Right lobe of liver (tissue), 6 donors: ENCODE measurements around the gene PKLR. TPM values are rescaled to one million over a fixed set of nuclear protein-coding genes. Genes with fewer than 3 reads are reported as not detected.

Source experiments
- ATAC-seq, 4 donors: fragments of 200-7000 bp; cut with Tn5 transposase; one replicate each; pipeline ENCODE4 v1.9.1; 2020; ENCODE audit warnings: mild to moderate bottlenecking in 4 of 4, moderate library complexity in 4 of 4
- DNase-seq, 3 donors: peaks; one replicate each; pipeline ENCODE4 v3.0.0-alpha.2; 2020
- H3K27ac ChIP-seq, 3 donors: fragments of 200-600 bp; one replicate each; pipeline ENCODE4 v1.8.0; 2022
- H3K27me3 ChIP-seq, 2 donors: fragments of 200-600 bp; one replicate each; pipeline ENCODE4 v1.8.0; 2022
- H3K36me3 ChIP-seq, 4 donors: fragments of 200-600 bp; sonication (generic) in 1 of 4; one replicate each; pipeline versions ENCODE4 v1.5.1 to v1.8.0; 2017 to 2022; ENCODE audit warnings: control low read depth in 1 of 4
- H3K4me1 ChIP-seq, 4 donors: fragments of 200-600 bp; sonication (generic) in 1 of 4; one replicate each; pipeline versions ENCODE4 v1.5.1 to v1.8.0; 2017 to 2022; ENCODE audit warnings: control low read depth in 1 of 4
- H3K4me3 ChIP-seq, 3 donors: fragments of 200-600 bp; one replicate each; pipeline ENCODE4 v1.8.0; 2022
- H3K9me3 ChIP-seq, 4 donors: fragments of 200-600 bp; sonication (generic) in 1 of 4; one replicate each; pipeline versions ENCODE4 v1.5.1 to v1.8.0; 2017 to 2022; ENCODE audit warnings: control low read depth in 1 of 4
- CTCF ChIP-seq, 4 donors: fragments of 200-600 bp in 3 of 4; fragments of 450-650 bp in 1 of 4; IDR thresholded peaks; one replicate each; pipeline versions ENCODE4 v1.5.1 to v1.8.0; 2016 to 2022; ENCODE audit warnings: antibody characterized with exemption in 4 of 4, mild to moderate bottlenecking in 2 of 4
- POLR2A ChIP-seq: fragments of 450-650 bp; IDR thresholded peaks from one replicate; pipeline ENCODE4 v1.6.1; 2017; ENCODE audit warnings: antibody characterized with exemption, mild to moderate bottlenecking
- WGBS: methylation state at CpG from one replicate; pipeline ENCODE4 v1.1.6; 2018; ENCODE audit warnings: low coverage, low lambda C conversion rate; ENCODE audit not compliant: insufficient coverage; ENCODE audit errors: missing lambda C conversion rate; 5-methylcytosine and 5-hydroxymethylcytosine counted together
- intact Hi-C, 2 donors: fragments of 100-400 bp; cut with DNase I; formaldehyde crosslinking; loops; one replicate each; pipeline versions ENCODE4 v1.11.2 to v1.14.1; 2022
- total RNA-seq, 6 experiments: library from RNA; depleted of rRNA in 2 of 6; stranded (reverse); fragments of >200 nt in 2 of 6; fragmentation: NEBNext Ultra II Directional in 3 of 6; extraction: Animal tissue kit (Norgen Biotek cat#: 25700) in 3 of 6; gene quantifications; one replicate each; pipeline versions ENCODE4 v1.1.0 to v1.2.4, GENCODE V29; 2016 to 2023
- donor health status: DM: no; HTN: yes; CAD: no.
- donor health status: DM: no; HTN: no; CAD: no.
- donor health status: DM: no; HTN: no; CAD: no.
- donor health status: DM: no; HTN: yes; CAD: no.
- donor health status: DM: no; HTN: yes; CAD: no.

PKLR gene
- total RNA-seq, 6 experiments from 2014 or later, result 27.0 to 95.3 (median 36.1) TPM

GRCh38 chr1:155325603-155325893, 24.3 kb upstream of the PKLR start:
- ATAC-seq, result no peak
- Histone ChIP-seq H3K4me1 (peaks cover 0 to 14% (median 1%) of the 10 kb centered on the region in 4 donors), H3K36me3 (peaks cover 0 to 6% (median 2%) of the 10 kb centered on the region in 4 donors), H3K4me3 (no peak overlapping the region), H3K27ac (no peak overlapping the region), H3K9me3 (no peaks in the 10 kb centered on the region), H3K27me3 (no peaks in the 10 kb centered on the region)
- TF ChIP-seq POLR2A (no peak), CTCF (IDR thresholded peaks at IDR 0.05) (no peak)
- intact Hi-C loops, result loop anchor here in 1 of 2 donors (5.0 kb wide), 1 partner anchor 73 kb away; no protein-coding TSS in a partner anchor
- WGBS, result 100% methylated on average over 1 of the region's 6 CpGs
- no peak for DNase-seq

- Histone ChIP-seq H3K27me3 (no peaks in the 10 kb centered on the region), H3K9me3 (no peaks in the 10 kb centered on the region), H3K4me1 (peaks cover 0 to 14% (median 1%) of the 10 kb centered on the region in 4 donors), H3K36me3 (peaks cover 0 to under 1% (median 0%) of the 10 kb centered on the region in 4 donors), H3K27ac (peak overlapping the region; percentile 50 to 94 (median 84)), H3K4me3 (peak overlapping the region; percentile 73 to 93 (median 87))
- peak; percentile 23 to 34 (median 30) for TF ChIP-seq CTCF (IDR thresholded peaks at IDR 0.05)
- TF ChIP-seq POLR2A, result no peak
- DNase-seq, result peak in 2 of 3 donors; percentile 67 to 68
- ATAC-seq, result peak in 3 of 4 donors; percentile 0 to 2 (median 1)
- WGBS, result 9% methylated on average over 19 of the region's 59 CpGs
- intact Hi-C loops, result loop anchor here (5.0 kb wide), 2 partner anchors 48 to 73 kb away; partner anchors contain the start of gene HCN3 (in 2 of the 2)
These were observed 23.7 kb upstream of the PKLR start for GRCh38 chr1:155324717-155325602.

GRCh38 chr1:155324037-155324716, 22.9 kb upstream of the PKLR start:
- peak; percentile 98 to 99 (median 98) for DNase-seq
- no peaks in the 10 kb centered on the region for H3K9me3 ChIP-seq
- 1% methylated on average over 17 of the region's 44 CpGs for WGBS
- peaks cover 0 to 14% (median 1%) of the 10 kb centered on the region in 4 donors for H3K4me1 ChIP-seq
- peak overlapping the region; percentile 79 to 94 (median 84) for H3K27ac ChIP-seq
- H3K4me3 ChIP-seq, result peak overlapping the region; percentile 73 to 93 (median 87)
- intact Hi-C loops, result loop anchor here (5.0 kb wide), 1 partner anchor 47 kb away; the partner anchor contains the start of gene HCN3 (in 2 of the 2)
- TF ChIP-seq CTCF (IDR thresholded peaks at IDR 0.05) (no peak), POLR2A (peak; percentile 66)
- ATAC-seq, result peak; percentile 84 to 93 (median 88)
- peaks cover 0 to 5% (median 0%) of the 10 kb centered on the region in 4 donors for H3K36me3 ChIP-seq
- H3K27me3 ChIP-seq, result no peaks in the 10 kb centered on the region

GRCh38 chr1:155323729-155324036, 22.4 kb upstream of the PKLR start:
- peak overlapping the region; percentile 73 to 93 (median 87) for H3K4me3 ChIP-seq
- ATAC-seq (peak; percentile 67 to 78 (median 72)), DNase-seq (peak; percentile 90 to 93 (median 92))
- no peak for TF ChIP-seq POLR2A
- no peak for TF ChIP-seq CTCF (IDR thresholded peaks at IDR 0.05)
- 0% methylated on average over 7 of the region's 29 CpGs for WGBS
- no peaks in the 10 kb centered on the region for H3K27me3 ChIP-seq
- H3K4me1 ChIP-seq, result peaks cover 0 to 14% (median 1%) of the 10 kb centered on the region in 4 donors
- peaks cover 0 to 10% (median 0%) of the 10 kb centered on the region in 4 donors for H3K36me3 ChIP-seq
- intact Hi-C loops, result loop anchor here (5.0 kb wide), 1 partner anchor 46 kb away; the partner anchor contains the start of gene HCN3 (in 2 of the 2)
- no peaks in the 10 kb centered on the region for H3K9me3 ChIP-seq
- peak overlapping the region; percentile 79 to 94 (median 84) for H3K27ac ChIP-seq
